Ovary (tissue), 3 donors: ENCODE results near the gene RHOXF1.
"Not testable (repeated sequence)": the region's sequence is repeated elsewhere in the genome, so short reads cannot be mapped to it uniquely, and the experiment has no call there.

Experiments used
- CTCF ChIP-seq, 3 donors: fragments of 450-650 bp in 2 of 3; fragments of 200-600 bp in 1 of 3; IDR thresholded peaks; one replicate each; pipeline versions ENCODE4 v1.5.1 to v1.8.0; 2016 to 2022; ENCODE audit warnings: antibody characterized with exemption in 3 of 3, mild to moderate bottlenecking in 1 of 3
- EP300 ChIP-seq: sonication (generic); formaldehyde crosslinking; IDR thresholded peaks from one replicate; pipeline ENCODE4 v1.6.1; 2017; ENCODE audit warnings: antibody characterized with exemption
- POLR2A ChIP-seq: fragments of 450-650 bp; IDR thresholded peaks from one replicate; pipeline ENCODE4 v1.6.1; 2017; ENCODE audit warnings: antibody characterized with exemption, mild to moderate bottlenecking, moderate library complexity
- donor health status: DM: no; HTN: no; CAD: no.

- TF ChIP-seq CTCF (IDR thresholded peaks at IDR 0.05); POLR2A; EP300: not testable (repeated sequence)
These were observed 11.0 kb downstream of the RHOXF1 start for GRCh38 chrX:120104707-120105106.
